NT2/D1 (cell line): ENCODE data around the gene IFIH1.

Source experiments
- YY1 ChIP-seq: IDR thresholded peaks from 2 replicates; pipeline ENCODE4 v1.6.1; 2011; ENCODE audit not compliant: insufficient read length, insufficient read depth
- ZNF274 ChIP-seq: IDR thresholded peaks from 2 replicates; pipeline ENCODE4 v1.6.1; 2011; ENCODE audit warnings: mild to moderate bottlenecking, low read depth, low read length

DNA sequence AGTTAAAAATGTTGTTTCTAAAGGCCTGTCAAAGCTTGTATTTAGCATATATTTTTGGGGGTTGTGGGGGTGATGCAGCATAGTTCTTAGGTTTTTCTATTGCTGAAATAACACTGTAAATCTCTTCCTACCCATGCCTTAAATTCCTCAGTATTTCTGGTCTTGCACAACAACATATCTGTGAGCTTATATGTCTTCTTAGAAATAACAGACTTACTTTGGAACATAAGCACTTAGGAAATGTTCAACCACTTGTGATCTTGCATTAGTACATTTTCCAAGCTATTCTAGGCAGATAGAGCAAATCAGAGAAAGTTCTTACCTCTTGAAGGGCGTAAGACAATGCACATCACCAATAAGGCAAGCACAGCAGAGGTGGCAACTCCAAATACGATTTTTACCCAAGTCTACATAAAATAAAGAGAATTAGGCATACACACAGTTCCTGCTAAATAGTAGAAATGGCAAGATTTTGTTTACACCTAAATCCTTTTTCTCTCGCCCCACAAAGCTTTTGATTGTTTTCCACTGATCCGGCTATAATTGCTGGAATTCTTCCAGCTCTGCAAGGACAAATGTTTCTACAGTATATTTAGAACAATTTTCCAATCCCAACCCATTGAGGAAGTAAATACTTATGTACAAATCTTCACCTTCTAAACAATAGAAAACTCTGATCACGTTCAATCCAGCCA is 75.8 kb downstream of the IFIH1 start:
- TF ChIP-seq ZNF274 (no peak), YY1 (no peak)
